CD14-positive monocyte (primary cell): Measurements from ENCODE around the gene CPNE9. TPM values are rescaled to one million over a fixed set of nuclear protein-coding genes. Genes with fewer than 3 reads are reported as not detected.

Experiments used
- DNase-seq, 3 donors: peaks; one replicate each; pipeline ENCODE4 v3.0.0-alpha.2; 2011 to 2022
- H2AFZ ChIP-seq: 2 replicates; pipeline ENCODE4 v1.6.0; 2012; ENCODE audit warnings: mild to moderate bottlenecking, low read depth, low read length, inconsistent platforms; ENCODE audit not compliant: insufficient read depth, poor library complexity, severe bottlenecking
- H3K27ac ChIP-seq, 2 donors: 1 replicate in 1 of 2; 2 replicates in 1 of 2; pipeline ENCODE4 v1.5.1; 2012 to 2013; ENCODE audit warnings: low read length in 2 of 2, control low read depth in 1 of 2, inconsistent platforms in 1 of 2, low read depth in 1 of 2, mild to moderate bottlenecking in 1 of 2
- H3K27me3 ChIP-seq, 2 donors: one replicate each; pipeline versions ENCODE4 v1.6.0 to v1.6.1; 2011 to 2013; ENCODE audit warnings: low read length in 2 of 2; ENCODE audit not compliant: control insufficient read depth in 2 of 2, insufficient read depth in 2 of 2
- H3K36me3 ChIP-seq, 2 donors: replicated peaks in 1 of 2; 1 replicate in 1 of 2; 2 replicates in 1 of 2; pipeline versions ENCODE4 v1.5.1 to v1.6.1; 2012 to 2013; ENCODE audit warnings: low read length in 2 of 2, control low read depth in 1 of 2, inconsistent platforms in 1 of 2, mild to moderate bottlenecking in 1 of 2; ENCODE audit not compliant: insufficient read depth in 2 of 2, control insufficient read depth in 1 of 2
- H3K4me1 ChIP-seq, 2 donors: 1 replicate in 1 of 2; 2 replicates in 1 of 2; pipeline versions ENCODE4 v1.5.1 to v1.6.1; 2012 to 2013; ENCODE audit warnings: low read length in 2 of 2, control low read depth in 1 of 2, inconsistent platforms in 1 of 2, mild to moderate bottlenecking in 1 of 2, moderate library complexity in 1 of 2; ENCODE audit not compliant: insufficient read depth in 2 of 2, control insufficient read depth in 1 of 2
- H3K4me2 ChIP-seq: replicated peaks from 2 replicates; pipeline ENCODE3; 2012; ENCODE audit warnings: low read length, moderate library complexity, mild to moderate bottlenecking; ENCODE audit not compliant: poor library complexity, severe bottlenecking; ENCODE audit errors: extremely low read depth
- H3K4me3 ChIP-seq, 3 experiments: fragments of 200-600 bp in 1 of 3; sonication (generic) in 1 of 3; replicated peaks in 1 of 3; 1 replicate in 2 of 3; 2 replicates in 1 of 3; pipeline ENCODE4 v1.5.1; 2011 to 2013; ENCODE audit warnings: low read length in 3 of 3, mild to moderate bottlenecking in 3 of 3, control low read depth in 2 of 3, low read depth in 2 of 3, inconsistent platforms in 1 of 3, moderate library complexity in 1 of 3
- H3K79me2 ChIP-seq: 2 replicates; pipeline ENCODE4 v1.6.0; 2012; ENCODE audit warnings: mild to moderate bottlenecking, control low read depth, inconsistent platforms, low read length, moderate library complexity; ENCODE audit not compliant: insufficient read depth
- H3K9ac ChIP-seq: 2 replicates; pipeline ENCODE4 v1.6.0; 2017; ENCODE audit warnings: low read length, mild to moderate bottlenecking; ENCODE audit not compliant: insufficient read depth, poor library complexity, severe bottlenecking
- H3K9me3 ChIP-seq, 2 donors: replicated peaks in 1 of 2; 1 replicate in 1 of 2; 2 replicates in 1 of 2; pipeline versions ENCODE4 v1.5.1 to v1.6.1; 2012 to 2013; ENCODE audit warnings: low read length in 2 of 2, control low read depth in 1 of 2; ENCODE audit not compliant: control insufficient read depth in 1 of 2, insufficient read depth in 1 of 2
- H4K20me1 ChIP-seq: 2 replicates; pipeline ENCODE4 v1.6.0; 2012; ENCODE audit warnings: mild to moderate bottlenecking, low read length, control low read depth, moderate library complexity; ENCODE audit not compliant: insufficient read depth
- H3K27ac Mint-ChIP-seq, 7 donors: one replicate each; pipeline ENCODE4 v1.8.0; 2020; ENCODE audit warnings: mild to moderate bottlenecking in 7 of 7, mixed read lengths in 7 of 7, moderate library complexity in 6 of 7, inconsistent platforms in 2 of 7
- H3K27me3 Mint-ChIP-seq, 3 donors: one replicate each; pipeline ENCODE4 v1.8.0; 2021 to 2022; ENCODE audit warnings: low read depth in 3 of 3, mild to moderate bottlenecking in 3 of 3, mixed read lengths in 3 of 3, moderate library complexity in 3 of 3, inconsistent platforms in 1 of 3
- H3K36me3 Mint-ChIP-seq, 2 donors: one replicate each; pipeline ENCODE4 v1.8.0; 2020; ENCODE audit warnings: mixed read lengths in 2 of 2, inconsistent platforms in 1 of 2, mild to moderate bottlenecking in 1 of 2
- H3K4me1 Mint-ChIP-seq: one replicate; pipeline ENCODE4 v1.8.0; 2020; ENCODE audit warnings: mild to moderate bottlenecking, mixed read lengths
- H3K4me3 Mint-ChIP-seq, 2 donors: one replicate each; pipeline ENCODE4 v1.8.0; 2020; ENCODE audit warnings: mild to moderate bottlenecking in 2 of 2, mixed read lengths in 2 of 2, moderate library complexity in 1 of 2
- H3K9me3 Mint-ChIP-seq, 7 donors: one replicate each; pipeline ENCODE4 v1.8.0; 2020 to 2022; ENCODE audit warnings: mixed read lengths in 7 of 7, mild to moderate bottlenecking in 6 of 7, moderate library complexity in 6 of 7, inconsistent platforms in 2 of 7
- WGBS: methylation state at CpG from one replicate; pipeline ENCODE4 v1.1.5; 2013; ENCODE audit warnings: missing lambda C conversion rate; ENCODE audit not compliant: insufficient coverage; 5-methylcytosine and 5-hydroxymethylcytosine counted together
- intact Hi-C, 2 donors: fragments of 100-400 bp; cut with micrococcal nuclease; formaldehyde crosslinking; loops; one replicate each; pipeline versions ENCODE4 v1.15.0 to v1.15.1; 2023
- polyA plus RNA-seq, 3 donors: library from polyadenylated mRNA; depleted of rRNA in 1 of 3; unstranded in 2 of 3; stranded (reverse) in 1 of 3; fragments of 300-500 nt in 2 of 3; fragments of >200 nt in 1 of 3; fragmentation: Illumina TruSeq in 2 of 3; gene quantifications; 1 replicate in 2 of 3; 2 replicates in 1 of 3; pipeline ENCODE4 v1.2.3, GENCODE V29; 2012 to 2021
- TF ChIP-seq, protein P1 (sequence below): fragments of 200-600 bp; IDR thresholded peaks from one replicate; pipeline ENCODE4 v1.8.0; 2022; ENCODE audit warnings: antibody characterized with exemption, mild to moderate bottlenecking

The CPNE9 gene
- polyA plus RNA-seq, 3 donors: 0.51 to 0.55 TPM; not detected in 1

DNA sequence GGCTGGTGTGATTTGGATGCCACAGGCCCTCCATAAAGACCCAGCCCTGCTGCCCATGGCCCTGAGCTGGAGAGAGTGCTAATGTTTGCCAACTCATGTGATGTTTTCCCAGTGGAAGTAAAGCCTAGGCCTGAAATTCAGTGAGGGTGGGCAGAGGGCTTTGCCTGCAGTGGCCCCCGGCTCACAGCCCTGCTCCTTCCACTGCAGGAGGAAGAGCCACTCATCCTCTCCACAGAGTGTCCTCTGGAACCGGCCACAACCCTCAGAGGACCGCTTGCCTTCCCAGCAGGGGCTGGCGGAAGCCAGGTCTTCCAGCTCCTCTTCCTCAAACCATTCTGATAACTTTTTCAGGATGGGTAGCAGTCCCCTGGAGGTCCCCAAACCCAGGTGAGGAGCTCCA is 13.9 kb upstream of the CPNE9 start:
- TF ChIP-seq, protein P1, sequence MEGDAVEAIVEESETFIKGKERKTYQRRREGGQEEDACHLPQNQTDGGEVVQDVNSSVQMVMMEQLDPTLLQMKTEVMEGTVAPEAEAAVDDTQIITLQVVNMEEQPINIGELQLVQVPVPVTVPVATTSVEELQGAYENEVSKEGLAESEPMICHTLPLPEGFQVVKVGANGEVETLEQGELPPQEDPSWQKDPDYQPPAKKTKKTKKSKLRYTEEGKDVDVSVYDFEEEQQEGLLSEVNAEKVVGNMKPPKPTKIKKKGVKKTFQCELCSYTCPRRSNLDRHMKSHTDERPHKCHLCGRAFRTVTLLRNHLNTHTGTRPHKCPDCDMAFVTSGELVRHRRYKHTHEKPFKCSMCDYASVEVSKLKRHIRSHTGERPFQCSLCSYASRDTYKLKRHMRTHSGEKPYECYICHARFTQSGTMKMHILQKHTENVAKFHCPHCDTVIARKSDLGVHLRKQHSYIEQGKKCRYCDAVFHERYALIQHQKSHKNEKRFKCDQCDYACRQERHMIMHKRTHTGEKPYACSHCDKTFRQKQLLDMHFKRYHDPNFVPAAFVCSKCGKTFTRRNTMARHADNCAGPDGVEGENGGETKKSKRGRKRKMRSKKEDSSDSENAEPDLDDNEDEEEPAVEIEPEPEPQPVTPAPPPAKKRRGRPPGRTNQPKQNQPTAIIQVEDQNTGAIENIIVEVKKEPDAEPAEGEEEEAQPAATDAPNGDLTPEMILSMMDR: no peak
- Mint-ChIP-seq H3K9me3 (no peaks in the 10 kb centered on the region), H3K4me3 (no peak overlapping the region), H3K4me1 (no peaks in the 10 kb centered on the region), H3K27me3 (peaks cover 0 to 4% (median 2%) of the 10 kb centered on the region in 3 donors), H3K27ac (no peak overlapping the region), H3K36me3 (peaks cover 97 to 100% of the 10 kb centered on the region in 2 donors)
- Histone ChIP-seq H3K27me3 (no peaks in the 10 kb centered on the region), H3K4me2 (no peak overlapping the region), H3K9ac (no peak overlapping the region), H3K79me2 (no peaks in the 10 kb centered on the region), H3K27ac (no peak overlapping the region), H3K36me3 (peaks cover 99 to 100% of the 10 kb centered on the region in 2 donors), H2AFZ (no peak overlapping the region), H3K4me1 (no peaks in the 10 kb centered on the region), H3K4me3 (no peak overlapping the region), H3K9me3 (no peaks in the 10 kb centered on the region), H4K20me1 (peaks cover 97% of the 10 kb centered on the region)
- 100% methylated on average over 2 of the region's 4 CpGs for WGBS
- intact Hi-C loops: no loop called here
- DNase-seq: no peak

GRCh38 chr3:9690451-9691450 is 12.9 kb upstream of the CPNE9 start:
- TF ChIP-seq, protein P1: no peak
- 96% methylated on average over 9 of the region's 15 CpGs for WGBS
- peaks cover 99 to 100% of the 10 kb centered on the region in 2 donors for H3K36me3 ChIP-seq
- Mint-ChIP-seq H3K9me3 (no peaks in the 10 kb centered on the region), H3K4me1 (no peaks in the 10 kb centered on the region), H3K4me3 (no peak overlapping the region), H3K27ac (peak overlapping the region in 2 of 7 donors; percentile 47 to 50), H3K27me3 (peaks cover 0 to 2% (median 1%) of the 10 kb centered on the region in 3 donors), H3K36me3 (peaks cover 95 to 100% of the 10 kb centered on the region in 2 donors)
- intact Hi-C loops: no loop called here
- no peaks in the 10 kb centered on the region for H3K4me1 ChIP-seq
- no peak overlapping the region for H3K4me2 ChIP-seq
- peaks cover 98% of the 10 kb centered on the region for H4K20me1 ChIP-seq
- H3K79me2 ChIP-seq: no peaks in the 10 kb centered on the region
- no peak overlapping the region for H2AFZ ChIP-seq
- H3K27ac ChIP-seq: peak overlapping the region in 1 of 2 donors; percentile 41
- H3K9me3 ChIP-seq: no peaks in the 10 kb centered on the region
- H3K9ac ChIP-seq: no peak overlapping the region
- H3K4me3 ChIP-seq: no peak overlapping the region
- H3K27me3 ChIP-seq: no peaks in the 10 kb centered on the region
- no peak for DNase-seq
